NT2/D1 (cell line): ENCODE measurements around the gene RNF144B.

Experiments
- SUZ12 ChIP-seq: IDR thresholded peaks from 2 replicates; pipeline ENCODE4 v1.6.1; 2011; ENCODE audit not compliant: insufficient read length, insufficient read depth; ENCODE audit errors: extremely low read depth
- YY1 ChIP-seq: IDR thresholded peaks from 2 replicates; pipeline ENCODE4 v1.6.1; 2011; ENCODE audit not compliant: insufficient read length, insufficient read depth
- ZNF274 ChIP-seq: IDR thresholded peaks from 2 replicates; pipeline ENCODE4 v1.6.1; 2011; ENCODE audit warnings: mild to moderate bottlenecking, low read depth, low read length

DNA sequence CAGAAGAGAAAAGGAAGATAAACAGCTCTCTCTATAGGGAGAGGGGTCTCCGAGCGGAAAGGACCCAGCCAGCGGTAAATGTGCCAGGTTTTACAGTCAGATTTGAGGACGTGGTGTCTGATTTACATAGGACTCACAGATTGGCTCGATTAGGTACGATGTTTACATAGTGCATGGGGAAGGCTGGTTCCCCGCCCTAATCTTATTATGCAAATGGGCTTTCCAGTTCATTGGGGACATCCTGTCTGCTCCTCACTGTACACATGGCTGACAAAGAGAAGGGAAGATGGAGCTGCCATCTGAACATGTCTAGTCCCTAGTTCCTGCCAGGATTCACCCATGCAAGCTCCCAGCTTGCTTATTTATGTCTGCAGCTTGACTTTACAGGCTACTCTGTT, 119.9 kb downstream of the RNF144B start:
- TF ChIP-seq YY1, result no peak
- TF ChIP-seq SUZ12, result no peak
- no peak for TF ChIP-seq ZNF274
